ENCODE measurements around the gene SMYD1.

The SMYD1 gene

DNA sequence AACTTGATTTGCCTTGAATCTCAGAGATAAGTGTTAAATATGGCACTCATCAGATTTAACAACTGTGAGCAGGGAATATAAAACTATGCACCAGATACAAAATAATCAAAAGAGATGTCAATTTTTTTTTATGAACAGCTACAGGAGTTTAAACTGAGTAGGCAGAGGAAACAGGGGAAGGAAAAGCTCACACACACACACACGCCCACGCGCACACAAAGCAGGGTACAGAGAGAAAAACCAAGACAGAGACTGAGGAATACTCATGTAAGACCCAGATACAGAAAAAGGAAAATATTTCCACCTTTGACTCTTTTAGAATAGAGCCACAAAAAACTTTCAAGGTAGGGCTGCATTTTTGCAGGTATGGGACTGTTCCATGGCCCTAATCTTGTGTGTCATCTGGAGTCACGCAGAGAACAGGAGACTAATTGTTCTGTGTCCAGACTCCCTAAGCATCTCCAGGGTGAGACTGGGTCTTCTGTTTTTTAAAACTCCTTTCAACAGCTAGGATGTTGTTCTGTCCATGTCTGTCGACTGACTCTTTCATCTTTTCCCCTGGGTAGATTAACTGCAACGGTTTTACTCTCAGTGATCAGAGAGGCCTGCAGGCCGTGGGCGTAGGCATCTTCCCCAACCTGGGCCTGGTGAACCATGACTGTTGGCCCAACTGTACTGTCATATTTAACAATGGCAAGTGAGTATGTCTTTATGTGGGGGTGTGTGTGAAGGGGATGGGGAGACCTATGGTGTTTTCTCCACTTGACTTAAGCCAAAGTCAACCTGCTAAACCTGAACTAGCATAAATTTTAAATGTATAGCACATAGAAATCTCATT is 23.0 kb downstream of the SMYD1 start:
- no peak for DNase-seq

DNA sequence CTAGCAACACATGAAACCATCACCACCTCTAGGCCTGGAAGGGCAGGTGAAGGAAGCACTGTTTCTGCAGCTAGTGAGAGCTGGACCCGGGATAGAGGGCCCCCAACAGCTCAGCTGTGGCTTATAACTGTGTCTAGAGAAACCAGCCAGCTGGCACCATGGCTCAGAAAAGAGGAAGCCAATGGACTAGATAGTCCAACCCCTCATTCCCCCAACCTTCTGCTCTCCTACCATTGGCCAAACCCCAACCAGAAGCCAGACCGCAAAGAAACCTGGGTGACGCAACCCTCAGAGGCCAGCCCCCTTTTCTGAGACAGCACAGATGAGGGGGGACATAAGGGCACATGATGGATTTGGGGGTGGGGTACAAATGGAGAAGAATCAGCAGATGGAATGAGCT is 24.3 kb downstream of the SMYD1 start:
- DNase-seq: no peak

GRCh38 chr2:88092773-88093172 is 25.1 kb downstream of the SMYD1 start:
- no peak for DNase-seq

DNA sequence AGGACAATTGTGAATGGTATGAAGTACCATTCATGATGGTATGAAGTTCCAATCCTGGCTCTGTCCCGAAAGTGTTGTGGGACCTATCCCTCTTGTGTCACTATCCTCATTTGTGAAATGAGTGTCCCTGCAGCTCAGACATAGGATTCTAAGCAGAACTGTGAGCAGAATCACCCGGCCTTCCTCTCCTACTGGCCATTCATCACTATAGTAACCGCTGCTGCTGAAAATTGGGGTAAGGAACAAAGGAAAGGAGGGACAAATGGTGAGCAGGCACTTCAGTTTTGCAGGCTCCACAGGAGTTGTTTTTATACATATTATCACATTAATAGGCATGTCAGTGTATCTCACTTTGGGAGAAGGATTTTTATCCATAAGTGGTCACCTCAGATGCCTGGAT is 27.4 kb downstream of the SMYD1 start:
- no peak for DNase-seq

DNA sequence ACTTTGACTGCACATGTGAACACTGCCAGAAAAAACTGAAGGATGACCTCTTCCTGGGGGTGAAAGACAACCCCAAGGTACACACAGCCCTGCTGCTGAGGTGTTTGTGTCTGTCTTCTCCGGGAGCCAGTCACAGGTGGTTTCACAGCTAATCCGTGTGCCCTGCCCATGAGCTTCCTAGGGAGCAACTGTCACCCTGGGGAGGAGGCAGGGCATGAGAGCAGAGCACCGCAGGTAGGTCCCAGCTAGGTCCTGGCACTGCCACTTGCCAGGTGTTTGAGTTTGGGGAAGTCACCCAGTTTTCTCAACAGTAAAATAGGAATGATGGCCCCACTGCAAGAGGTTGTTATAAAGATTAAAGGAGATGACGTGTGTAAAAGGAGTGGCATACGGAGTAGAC is 29.1 kb downstream of the SMYD1 start:
- no peak for DNase-seq

- DNase-seq: no peak
Measured at GRCh38 chr2:88097192-88097591, 29.6 kb downstream of the SMYD1 start.

DNA sequence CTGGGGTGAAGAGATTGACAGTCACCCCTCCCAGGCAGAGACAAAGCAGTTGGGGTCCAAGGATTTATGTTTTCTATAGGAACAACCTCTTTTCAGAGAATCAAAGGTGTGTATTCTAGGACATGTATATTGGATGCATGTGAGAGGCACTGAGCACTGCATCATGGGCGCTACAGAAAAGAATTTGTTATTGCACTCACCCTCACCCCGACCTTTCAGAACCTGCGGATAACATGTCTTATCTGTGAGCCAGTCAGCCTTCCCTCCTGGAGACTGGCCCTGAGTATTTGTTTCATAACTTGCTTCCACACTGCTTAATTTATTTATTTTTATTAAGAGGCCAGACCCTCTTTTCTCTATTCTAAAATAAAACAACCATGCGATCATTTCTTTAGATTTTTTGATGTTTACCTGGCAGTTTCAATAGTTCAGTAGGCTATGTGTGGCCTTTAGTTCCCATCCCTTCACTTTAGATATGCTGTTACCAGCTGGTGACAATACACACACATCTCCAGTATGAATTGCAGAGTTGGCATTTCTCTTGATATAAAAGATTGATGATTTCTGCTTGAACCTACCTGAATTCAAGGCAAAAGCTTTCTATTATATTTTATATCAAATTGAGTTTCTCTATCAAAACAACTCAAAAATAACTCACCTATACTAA is 30.4 kb downstream of the SMYD1 start:
- DNase-seq: no peak

GRCh38 chr2:88098558-88098900 is 30.9 kb downstream of the SMYD1 start:
- no peak for DNase-seq

DNA sequence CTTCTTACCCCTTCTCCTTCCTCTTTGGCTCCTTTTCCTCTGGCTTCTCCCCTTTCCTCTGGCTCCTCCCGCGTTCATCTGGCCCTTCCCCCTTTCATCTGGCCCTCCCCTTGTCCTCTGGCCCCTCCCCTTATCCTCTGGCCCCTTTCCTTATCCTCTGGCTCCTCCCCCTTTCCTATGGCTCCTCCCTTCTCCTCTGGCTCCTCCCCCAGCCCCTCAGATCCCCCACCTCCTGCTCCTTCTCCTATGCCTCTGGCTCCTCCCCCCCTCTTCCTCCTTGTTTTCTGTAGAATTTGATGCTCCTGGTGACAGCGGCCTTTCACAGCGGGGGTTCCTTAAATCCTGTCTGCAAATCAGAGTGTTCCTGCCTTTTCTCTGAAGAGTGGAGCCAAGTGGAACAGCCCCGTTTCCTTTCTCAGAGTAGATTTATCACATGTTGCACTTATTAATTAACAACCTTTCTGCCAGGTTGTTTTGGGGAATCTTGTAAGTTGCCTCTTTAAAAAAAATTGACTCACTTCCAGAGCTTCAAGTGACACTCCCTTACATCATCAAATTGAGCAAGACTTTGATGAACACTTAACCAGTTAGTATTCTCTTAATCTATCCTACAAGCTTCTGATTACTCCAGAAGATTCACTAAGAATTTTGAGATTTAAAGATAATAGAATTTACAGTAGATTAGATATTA is 32.3 kb downstream of the SMYD1 start:
- DNase-seq: no peak

GRCh38 chr2:88100489-88100858 is 32.8 kb downstream of the SMYD1 start:
- DNase-seq: no peak

DNA sequence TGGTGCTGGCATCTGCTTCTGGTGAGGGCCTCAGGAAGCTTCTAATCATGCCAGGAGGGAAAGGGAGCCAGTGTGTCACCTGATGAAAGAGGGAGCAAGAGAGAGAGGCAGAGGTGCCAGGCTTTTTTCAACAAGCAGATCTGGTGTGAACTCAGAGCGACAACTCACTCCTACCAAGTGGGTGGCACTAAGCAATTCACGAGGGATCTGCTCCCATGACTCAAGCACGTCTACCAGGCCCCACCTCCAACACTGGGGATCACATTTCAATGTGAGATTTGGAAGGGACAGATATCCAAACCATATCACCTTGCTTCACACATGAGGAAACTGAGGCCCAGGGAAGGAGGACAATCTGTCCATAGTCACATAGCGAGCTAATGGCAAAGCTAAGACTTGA is 41.2 kb downstream of the SMYD1 start:
- DNase-seq: no peak

- no peak for DNase-seq
Measured at GRCh38 chr2:88110830-88111229, 43.2 kb downstream of the SMYD1 start.

DNA sequence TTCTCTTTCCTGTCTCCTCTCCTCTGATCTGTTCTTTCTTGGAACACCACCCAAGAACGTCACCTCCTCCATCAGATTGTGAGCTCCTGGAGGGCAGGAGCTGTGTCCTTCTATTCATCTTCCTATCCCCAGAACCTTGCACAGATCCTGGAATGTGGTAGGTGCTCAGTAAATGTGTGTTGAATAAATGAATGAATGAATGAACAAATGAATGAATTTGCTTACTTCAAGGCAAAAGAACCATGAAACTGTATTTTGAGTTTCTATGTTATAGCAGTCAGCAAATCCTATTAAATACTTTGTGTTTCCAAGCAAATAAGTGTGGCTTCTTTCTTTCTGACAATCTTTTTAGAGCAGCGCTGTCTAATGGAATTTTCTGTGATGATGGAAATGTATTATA is 45.4 kb downstream of the SMYD1 start:
- no peak for DNase-seq

DNA sequence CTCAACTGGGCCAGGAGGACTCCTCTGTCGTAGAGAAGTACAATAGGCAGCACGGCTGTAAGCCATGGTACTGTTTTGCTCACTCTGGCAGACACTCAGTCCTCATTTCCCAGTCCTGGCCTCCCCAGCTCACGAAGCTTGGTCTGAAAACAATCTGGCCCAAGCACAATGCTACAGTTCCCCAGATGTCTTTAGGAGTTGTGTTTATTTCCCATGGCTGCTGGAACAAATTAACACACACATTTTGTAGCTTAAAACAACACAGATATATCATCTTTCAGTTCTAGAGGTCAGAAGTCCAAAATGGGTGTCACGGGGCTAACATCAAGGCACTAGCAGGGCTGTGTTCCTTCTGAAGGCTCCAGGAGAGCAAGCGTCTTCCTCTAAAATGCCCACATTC is 47.3 kb downstream of the SMYD1 start:
- DNase-seq: no peak

DNA sequence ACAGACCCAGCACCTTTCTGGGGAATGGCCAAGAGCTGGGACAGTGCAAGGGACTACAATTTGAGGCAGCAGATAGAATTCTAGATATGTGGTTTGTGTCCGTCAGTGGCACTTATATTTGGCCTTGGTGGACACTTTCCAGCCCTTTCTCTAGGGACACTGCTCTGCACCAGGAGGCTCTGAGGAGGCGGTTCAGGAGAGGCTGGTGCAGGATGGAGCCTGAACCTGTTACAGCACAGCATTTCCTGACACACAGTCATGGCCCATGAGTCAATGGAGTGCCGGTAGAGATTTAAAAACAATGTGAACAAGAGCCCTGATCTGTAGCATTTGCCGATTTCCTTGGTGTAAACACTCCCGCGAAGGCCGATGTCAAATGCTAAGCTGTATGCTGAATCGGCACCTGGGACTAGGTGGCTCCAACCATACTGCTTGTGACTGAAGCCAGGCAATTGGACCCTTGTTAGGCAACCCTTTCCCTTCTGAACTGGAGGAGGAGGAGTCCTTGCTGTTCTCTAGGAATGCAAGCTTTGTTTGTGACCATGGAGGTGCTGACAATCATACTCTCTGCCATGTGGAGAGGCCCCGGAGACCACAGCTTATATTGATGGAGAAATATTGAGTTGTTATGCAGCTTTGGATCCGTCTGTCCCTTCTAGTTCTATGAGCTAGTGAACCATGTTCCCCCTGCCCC is 48.3 kb downstream of the SMYD1 start:
- DNase-seq: no peak

DNA sequence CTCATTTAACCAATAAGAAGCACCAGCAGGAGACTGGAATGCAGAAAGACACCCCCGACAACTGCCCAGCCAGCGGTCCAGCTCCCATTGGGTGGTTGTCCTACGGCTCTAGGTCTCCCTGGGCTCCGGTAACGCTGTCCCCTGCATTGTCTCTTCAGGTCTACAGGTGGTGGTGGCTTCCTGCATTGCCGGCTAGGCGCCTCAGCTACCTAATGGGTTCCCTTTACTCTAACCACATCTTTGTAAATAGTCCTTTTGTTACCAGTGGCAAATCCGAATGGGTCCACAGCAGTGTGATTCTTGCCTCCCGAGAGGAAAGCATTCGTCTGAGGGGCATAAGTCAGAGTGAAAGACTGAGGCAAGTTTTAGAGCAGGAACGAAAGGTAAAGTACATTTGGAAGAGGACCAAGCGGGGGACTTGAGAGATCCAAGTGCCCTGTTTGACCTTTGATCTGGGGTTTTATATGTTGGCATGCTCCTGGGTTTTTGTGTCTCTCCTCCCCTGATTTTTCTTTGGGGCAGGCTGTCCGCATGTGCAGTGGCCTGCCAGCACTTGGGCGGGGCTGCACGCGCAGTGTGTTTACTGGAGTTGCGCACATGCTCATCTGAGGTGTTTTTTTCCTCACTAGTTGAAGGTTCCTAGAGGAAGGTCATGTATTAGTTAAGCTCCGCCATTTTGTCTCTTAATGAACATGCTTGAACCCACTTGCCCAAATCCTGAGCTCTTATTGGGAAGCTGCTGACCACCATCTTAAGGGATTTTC is 49.2 kb downstream of the SMYD1 start:
- no peak for DNase-seq

DNA sequence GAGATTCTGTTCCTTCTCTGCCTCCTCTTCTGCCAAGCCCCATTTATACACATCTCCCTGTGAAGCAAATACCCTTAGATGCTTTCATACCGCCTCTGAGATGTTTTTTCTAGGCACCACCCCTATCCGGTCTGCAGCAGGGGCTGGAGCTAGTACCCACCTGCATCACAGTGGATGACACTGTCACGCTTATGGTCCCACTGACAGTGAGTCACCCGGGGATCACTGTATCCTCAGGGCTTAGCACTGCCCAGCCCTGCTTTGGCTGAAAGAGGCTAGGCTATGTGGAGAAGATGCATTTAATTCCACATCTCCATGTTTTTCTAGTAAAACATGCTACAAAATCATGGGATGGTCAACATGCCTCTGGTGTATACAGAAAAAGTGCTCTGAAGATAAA is 50.3 kb downstream of the SMYD1 start:
- no peak for DNase-seq

DNA sequence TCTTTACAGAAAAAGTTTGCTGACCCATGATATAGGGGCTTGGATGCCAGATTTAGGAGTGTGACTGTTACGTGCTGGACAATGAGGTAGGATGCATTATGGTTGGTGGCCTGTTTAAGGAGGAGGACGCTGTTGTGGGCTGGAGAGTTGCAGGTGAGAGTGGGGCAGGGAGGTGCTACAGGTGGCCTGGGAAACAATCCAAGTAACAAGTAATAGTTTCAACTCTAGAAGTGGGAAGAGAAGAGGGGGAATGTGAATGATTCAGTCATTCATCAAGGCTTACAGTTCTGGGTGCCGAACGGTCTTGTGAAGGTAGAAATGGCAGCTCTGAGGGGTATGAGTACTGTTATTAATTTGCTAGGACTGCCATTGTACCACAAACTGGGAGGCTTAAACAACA is 54.1 kb downstream of the SMYD1 start:
- no peak for DNase-seq

DNA sequence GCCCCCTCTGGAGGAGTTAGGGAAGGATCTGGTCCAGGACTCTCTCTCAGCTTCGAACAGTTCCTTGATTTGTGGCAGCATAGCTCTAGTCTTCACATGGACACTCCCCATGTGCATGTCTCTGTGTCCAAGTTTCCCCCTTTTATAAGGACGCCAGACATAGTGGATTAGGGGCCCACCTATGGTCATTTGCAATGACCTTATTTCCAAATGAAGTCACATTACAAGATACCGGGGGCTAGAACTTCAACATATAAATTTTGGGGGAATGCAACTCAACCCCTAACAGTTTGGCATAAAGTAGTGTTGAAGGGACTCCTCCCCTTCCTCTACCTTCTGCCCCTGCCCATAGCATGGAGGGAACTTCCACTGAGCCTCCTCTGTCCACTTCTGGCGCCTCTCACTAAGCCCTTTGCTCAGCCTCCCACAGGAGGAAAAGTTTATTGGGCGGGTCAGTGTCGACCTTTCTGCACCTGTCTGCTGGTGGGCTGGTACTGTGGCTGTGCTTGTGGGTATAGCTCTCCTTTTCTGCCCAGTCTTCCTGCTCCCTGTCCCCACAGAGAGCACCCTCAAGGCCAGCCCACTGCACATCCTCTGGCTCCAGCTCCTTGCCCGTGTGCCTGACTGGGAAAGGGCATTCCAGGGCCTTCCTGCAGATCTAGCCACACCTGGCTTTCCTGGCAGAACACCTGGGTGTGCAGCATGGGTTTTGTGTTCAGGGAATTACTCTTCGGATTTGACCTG is 54.7 kb downstream of the SMYD1 start:
- DNase-seq: no peak

- DNase-seq: no peak
Measured at GRCh38 chr2:88123164-88123974, 55.7 kb downstream of the SMYD1 start.
